Measurements from ENCODE around the gene PRF1.

Gene PRF1

GRCh38 chr10:70575874-70576802 lies 26.4 kb downstream of the PRF1 start:
- DNase-seq, result no peak

DNA sequence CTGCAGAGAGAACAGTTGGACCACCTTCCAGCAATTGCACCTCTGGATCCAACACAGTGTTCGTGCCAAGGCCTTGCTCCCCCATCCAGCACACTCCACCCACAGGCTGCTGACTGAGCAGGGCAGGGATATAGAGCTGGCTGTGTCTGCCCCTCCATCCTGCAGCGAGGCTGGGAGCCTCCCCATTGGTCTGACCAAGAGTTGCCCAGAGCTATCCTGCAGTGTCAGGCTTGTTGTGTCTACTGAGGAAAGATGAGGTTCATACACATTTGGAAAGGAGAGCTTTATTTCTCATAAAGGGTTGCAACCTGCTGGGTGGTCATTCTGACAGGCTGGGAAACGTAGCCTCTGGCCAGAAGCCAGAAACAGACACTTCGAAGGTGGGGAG lies 27.1 kb downstream of the PRF1 start:
- no peak for DNase-seq

- DNase-seq, result no peak
These were observed 28.7 kb downstream of the PRF1 start for GRCh38 chr10:70573599-70574506.

DNA sequence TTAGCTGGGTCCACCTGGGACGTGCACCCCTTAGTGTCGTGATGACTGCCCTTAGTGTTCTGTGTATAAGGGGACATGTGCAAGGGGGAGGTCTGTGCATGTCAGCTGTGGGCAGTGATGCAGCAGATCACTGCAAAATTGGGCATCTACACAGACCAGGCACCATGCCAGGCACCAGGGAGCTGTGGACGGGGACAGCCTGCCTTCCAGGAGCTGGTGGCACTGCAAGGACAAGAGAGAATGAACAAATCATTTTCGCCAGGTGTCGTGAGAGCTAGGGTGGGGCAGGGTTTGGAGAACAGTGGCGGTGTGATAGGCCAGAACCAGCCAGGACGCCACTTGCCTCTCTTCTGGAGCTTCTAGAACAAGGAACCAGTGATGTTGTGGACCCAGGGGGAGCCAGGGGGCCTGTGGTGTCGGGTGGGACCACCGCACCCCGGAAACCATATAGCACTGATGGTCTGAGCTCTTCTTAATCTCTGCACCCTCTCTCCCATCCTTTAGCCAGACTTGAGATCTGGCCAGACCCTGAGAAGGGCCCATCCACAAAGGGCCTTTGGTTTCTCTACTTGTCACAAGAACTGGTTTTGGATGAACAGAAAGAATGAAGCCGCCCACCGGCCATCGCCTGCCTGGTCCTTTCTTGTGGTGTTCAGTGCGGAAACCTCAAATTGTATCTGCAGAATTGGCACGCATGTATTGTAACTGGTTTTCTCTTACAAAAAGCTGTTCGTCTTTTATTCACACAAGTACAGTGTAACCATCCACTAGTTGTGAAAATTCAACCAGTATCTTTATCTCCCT lies 30.7 kb downstream of the PRF1 start:
- no peak for DNase-seq

- no peak for DNase-seq
These were observed 31.3 kb downstream of the PRF1 start for GRCh38 chr10:70571236-70571635.

DNA sequence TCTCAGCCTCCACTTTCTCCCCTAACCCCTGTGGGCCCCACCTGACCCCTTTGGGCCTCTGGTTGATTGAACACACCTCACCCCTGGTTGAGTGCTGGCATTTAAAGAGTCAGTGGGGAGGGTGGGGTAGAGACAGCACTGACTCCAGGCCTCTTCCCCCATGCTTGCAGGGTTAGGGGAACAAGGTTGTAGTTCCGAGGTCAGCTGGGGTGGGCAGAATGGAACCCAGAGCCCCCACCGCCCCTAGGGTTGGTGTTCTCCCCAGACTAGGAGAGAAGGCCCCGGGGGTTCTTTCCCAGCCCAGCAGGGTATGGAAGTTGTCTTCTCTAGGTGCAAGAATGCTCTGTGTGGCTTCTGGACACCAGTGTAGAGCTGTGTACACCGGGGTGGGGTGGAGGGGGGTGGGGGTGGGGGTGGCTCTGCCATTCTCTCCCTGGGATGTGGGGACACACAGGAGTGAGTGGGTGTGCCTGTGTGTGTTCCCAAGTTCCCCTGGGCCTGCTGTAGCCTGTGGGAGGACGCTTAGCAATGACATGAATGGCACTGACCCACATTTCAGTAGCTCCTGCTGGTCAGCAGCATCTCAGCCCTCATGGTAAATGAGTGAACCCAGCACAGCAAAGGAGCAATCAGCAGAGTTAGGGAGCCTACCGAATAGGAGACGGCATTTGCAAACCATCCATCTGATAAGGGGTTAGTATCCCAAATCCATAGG lies 33.6 kb downstream of the PRF1 start:
- DNase-seq, result no peak

DNA sequence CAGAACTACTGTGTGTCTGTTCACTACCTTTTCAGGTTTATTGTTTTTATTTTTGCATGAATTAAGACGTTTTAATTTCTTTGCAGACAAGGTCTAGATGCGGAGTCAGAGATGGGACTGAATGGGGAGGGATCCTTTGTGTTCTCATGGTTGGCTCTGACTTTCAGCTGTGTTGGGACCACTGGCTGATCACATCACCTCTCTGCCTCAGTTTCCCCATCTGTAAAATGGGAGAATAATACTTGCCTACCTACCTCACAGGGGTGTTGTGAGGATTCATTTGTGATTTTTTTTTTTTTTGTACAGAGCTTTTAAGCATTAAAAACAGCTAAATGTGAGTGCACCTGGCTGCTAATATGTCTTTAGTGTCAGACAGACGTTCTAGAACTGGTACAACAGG lies 34.4 kb downstream of the PRF1 start:
- no peak for DNase-seq

- no peak for DNase-seq
These were observed 34.9 kb downstream of the PRF1 start for GRCh38 chr10:70567603-70568002.

GRCh38 chr10:70566515-70567290 lies 35.8 kb downstream of the PRF1 start:
- DNase-seq, result no peak

- no peak for DNase-seq
These were observed 36.7 kb downstream of the PRF1 start for GRCh38 chr10:70565556-70566514.

DNA sequence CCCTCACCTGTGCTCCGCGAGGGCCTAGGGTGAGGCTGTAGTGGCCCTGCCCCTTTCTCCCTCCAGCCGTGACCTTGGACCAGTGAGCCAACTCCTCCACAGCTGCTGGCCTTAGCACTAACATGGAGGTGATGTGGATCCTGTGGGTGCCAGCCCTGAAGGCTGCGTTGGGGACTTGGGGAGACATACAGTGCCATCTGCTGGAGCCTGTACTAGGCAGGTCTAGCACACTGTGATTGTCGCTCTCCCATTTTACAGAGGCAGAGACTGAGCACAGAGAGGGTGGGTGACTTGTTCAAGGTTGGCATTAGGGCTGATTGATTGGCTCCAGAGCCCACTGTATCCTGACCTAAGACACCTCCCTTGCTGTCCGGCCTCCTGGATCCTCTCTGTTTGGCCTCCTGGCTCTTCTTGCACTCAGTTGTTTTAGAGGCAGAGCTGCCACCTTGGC lies 37.6 kb downstream of the PRF1 start:
- DNase-seq, result no peak

- DNase-seq, result no peak
These were observed 38.3 kb downstream of the PRF1 start for GRCh38 chr10:70564113-70564725.

- no peak for DNase-seq
These were observed 39.3 kb downstream of the PRF1 start for GRCh38 chr10:70563230-70563629.

DNA sequence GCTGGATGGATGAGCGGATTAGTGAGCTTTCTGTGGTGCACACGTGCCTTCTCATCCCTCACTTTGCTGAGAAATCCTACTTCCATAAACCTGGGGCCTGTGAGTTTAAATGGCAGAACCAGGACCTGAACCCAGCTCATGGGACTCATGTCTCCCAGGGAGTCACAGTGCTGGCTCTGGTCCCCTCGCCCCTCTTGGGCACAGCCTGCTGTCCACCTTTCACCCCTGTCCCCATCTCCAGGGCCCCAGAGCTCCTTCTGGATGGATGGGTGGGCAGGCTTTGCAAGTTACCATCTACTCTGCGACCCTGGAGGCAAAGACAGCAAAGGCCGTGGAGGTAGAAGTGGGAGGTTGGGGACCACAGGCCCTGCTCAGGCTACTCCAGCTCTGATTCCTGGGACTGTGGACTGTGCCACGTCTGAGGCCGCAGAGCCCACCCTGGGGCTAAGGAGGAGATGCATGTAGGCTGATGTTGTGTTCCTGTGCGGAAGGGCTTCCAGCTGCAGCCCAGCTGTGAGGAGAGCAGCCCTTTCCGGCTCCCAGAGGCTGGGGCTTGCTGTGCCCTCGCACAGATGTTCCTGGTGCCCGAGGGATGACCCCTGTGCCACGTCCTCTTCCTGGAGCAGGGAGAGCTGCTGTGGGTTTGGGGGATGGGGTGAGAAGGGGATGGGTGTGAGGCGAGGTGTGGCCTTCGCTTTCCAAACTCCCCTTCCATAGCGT lies 40.3 kb downstream of the PRF1 start:
- no peak for DNase-seq

DNA sequence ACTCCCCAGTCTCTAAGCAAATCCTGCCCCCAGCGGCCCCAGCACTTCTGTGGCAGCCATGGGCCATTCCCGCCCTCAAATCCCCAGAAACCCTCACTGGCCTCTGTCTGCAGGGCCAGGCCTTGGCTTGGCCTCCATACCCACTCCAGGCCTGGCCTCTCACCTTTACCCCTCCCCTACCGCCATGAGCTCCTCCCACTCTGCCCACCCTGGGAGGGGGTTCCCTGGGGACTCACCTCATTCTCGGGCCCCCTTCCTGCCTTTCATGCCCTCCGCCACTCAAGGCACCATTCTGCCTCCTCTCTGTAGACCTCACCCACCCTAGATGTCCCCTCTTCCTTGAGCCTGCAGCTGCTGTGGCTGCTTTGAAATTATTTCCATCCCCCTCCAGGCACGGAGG lies 41.0 kb downstream of the PRF1 start:
- no peak for DNase-seq

DNA sequence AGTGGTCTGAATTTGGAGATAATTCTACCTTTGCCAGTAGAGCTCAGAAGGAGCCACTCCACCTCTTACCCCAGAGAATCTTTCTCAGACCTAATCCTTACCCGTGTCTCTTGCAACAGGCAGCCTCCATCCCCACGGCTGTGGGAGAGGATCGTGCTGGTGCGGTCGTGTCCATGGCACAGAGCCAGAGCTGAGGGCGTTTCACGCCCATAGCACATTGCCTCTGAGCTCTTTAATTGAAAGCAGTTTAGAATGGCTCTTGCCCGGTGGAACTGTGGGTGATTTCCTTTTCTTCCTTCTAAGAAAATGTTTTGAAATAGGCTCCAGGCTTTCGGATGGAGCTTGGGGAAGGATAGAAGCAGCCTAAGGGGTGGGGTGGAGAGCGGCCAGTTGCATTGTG lies 41.5 kb downstream of the PRF1 start:
- no peak for DNase-seq

DNA sequence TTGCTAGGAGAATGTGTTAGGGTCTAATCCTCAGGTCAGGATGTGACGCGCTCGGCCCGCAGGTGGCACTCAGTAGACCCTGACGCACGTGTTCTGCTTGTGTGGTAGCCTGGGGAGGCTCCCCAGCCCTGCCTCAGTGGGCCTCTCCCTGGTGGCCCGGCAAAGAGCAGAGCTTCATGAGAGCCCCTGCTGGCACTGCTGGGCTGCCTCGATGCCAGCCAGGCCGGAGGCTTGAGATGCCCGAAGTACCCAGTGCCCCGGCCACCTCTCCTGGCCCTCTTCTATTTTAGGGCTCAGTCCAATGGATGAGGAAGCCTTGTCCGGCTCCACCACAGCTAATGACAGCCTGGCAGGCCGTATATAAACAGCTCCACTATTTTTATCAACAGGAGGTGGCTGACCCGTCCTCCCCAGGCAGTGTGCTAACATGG lies 42.0 kb downstream of the PRF1 start:
- no peak for DNase-seq

- no peak for DNase-seq
These were observed 42.7 kb downstream of the PRF1 start for GRCh38 chr10:70559861-70560260.
